NCI-H2081 (cell line): Measurements from ENCODE around the gene CLINT1.
"Not testable (repeated sequence)": the region's sequence is repeated elsewhere in the genome, so short reads cannot be mapped to it uniquely, and the experiment has no call there.

Source experiments
- DNase-seq, 2 experiments: peaks; one replicate each; lab custom pipeline; 2025; lab: John Stamatoyannopoulos, UW

The CLINT1 gene

GRCh38 chr5:157858527-157859226, at the start of gene CLINT1:
CLINT1 (minus strand) TSS chr5:157859145; CDS start chr5:157858970, 175 bp downstream.
- peak; percentile 80 to 89 for DNase-seq

GRCh38 chr5:157908459-157908858, 49.5 kb upstream of the CLINT1 start:
- DNase-seq, result no peak

DNA sequence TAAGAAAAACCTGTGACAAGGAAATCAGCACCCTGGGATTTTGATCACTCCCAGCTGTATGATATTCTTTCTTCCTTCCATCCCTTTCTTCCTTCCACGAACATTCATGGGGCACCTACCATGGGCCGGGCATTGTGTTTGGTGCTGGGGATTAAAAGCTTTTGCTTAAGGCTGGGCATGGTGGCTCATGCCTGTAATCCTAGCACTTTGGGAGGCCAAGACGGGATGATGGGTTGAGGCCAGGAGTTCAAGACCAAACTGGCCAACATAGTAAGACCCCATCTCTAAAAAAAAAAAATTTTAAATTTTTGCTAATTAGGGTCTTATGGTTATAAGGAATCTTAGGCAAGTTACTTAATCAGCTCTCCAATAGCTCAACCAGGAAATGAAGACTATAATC, 48.5 kb upstream of the CLINT1 start:
- DNase-seq, result no peak

GRCh38 chr5:157903117-157903450, 44.1 kb upstream of the CLINT1 start:
- DNase-seq, result no peak

GRCh38 chr5:157902449-157903116, 43.6 kb upstream of the CLINT1 start:
- DNase-seq, result no peak

DNA sequence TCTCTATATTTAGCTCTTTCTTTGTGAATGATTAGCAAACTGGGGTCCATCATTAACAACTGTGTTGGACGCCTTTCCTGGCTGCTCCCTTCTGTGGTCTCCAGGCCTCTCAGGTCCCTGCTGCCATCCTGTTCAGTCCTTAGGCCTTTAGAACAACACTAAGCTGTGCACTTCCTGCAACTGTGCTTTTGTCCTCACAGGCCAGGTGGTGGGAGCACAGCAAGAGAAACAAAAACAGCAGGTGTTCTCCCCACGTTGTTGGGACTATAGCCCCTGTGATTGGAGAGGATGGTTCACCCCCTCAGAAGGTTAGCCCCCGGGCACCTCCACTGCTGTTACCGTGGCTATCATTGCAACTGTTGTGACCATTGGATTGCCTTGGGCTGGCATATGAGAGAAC, 41.7 kb upstream of the CLINT1 start:
- peak; percentile 37 to 83 for DNase-seq

DNA sequence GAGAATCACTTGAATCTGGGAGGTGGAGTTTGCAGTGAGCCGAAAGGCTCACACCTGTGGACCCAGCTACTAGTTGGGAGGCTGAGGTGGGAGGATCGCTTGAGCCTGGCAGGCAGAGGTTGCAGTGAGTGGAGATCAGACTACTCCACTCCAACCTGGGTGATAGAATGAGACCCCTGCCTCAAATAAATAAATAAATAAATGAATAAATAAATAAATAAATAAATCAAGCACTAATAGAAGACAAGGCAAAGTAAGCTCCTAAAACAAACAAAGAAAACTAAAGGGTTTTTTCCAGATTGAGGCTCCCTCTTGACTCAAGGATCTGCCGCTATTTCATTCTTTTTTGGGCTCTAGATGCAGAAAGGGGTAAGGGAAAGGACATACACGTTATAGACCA, 34.7 kb upstream of the CLINT1 start:
- DNase-seq, result no peak

GRCh38 chr5:157892974-157893373, 34.0 kb upstream of the CLINT1 start:
- no peak for DNase-seq

GRCh38 chr5:157890836-157891597, 32.1 kb upstream of the CLINT1 start:
- no peak for DNase-seq

GRCh38 chr5:157888814-157889532, 30.0 kb upstream of the CLINT1 start:
- peak; percentile 6 to 67 for DNase-seq

GRCh38 chr5:157886796-157887380, 27.9 kb upstream of the CLINT1 start:
- no peak for DNase-seq

- not testable (repeated sequence) for DNase-seq
Measured at GRCh38 chr5:157885051-157885450, 26.1 kb upstream of the CLINT1 start.

GRCh38 chr5:157881498-157881897, 22.6 kb upstream of the CLINT1 start:
- not testable (repeated sequence) for DNase-seq

DNA sequence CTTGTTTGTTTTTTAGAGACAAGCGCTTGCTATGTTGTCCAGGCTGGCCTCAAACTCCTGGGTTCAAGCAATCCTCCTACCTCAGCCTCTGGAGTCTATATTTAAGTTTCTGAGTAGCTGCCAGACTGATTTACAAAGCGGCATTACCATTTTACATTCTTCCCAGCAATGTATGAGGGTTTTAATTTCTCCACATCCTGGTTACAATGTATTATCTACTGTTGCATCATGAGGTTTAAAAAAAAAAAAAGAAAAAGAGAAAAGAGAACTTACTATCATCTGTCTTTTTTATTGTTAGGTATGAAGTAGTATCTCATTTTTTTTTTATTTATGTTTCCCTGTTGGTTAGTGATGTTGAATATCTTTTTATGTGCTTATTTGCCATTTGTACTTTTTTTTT, 18.9 kb upstream of the CLINT1 start:
- DNase-seq, result no peak

DNA sequence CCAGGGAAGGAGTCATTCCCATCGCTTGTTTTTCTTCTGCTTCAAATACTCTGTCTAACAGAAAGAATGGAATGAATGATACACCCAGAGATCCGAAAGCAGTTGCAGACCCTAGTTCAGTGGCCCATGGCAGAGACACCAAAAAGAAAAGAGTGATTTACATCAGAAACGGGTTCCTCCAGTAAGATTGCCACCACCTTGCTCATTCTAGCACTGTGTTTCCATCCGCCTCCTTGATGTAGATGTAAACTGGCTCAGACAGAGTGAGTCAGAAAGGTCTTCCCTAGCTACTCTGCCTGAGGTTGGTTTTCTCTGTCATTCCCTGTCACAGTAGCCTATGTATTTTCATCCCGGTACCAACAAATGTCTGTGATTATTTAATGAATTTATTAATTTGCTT, 15.9 kb upstream of the CLINT1 start:
- no peak for DNase-seq

DNA sequence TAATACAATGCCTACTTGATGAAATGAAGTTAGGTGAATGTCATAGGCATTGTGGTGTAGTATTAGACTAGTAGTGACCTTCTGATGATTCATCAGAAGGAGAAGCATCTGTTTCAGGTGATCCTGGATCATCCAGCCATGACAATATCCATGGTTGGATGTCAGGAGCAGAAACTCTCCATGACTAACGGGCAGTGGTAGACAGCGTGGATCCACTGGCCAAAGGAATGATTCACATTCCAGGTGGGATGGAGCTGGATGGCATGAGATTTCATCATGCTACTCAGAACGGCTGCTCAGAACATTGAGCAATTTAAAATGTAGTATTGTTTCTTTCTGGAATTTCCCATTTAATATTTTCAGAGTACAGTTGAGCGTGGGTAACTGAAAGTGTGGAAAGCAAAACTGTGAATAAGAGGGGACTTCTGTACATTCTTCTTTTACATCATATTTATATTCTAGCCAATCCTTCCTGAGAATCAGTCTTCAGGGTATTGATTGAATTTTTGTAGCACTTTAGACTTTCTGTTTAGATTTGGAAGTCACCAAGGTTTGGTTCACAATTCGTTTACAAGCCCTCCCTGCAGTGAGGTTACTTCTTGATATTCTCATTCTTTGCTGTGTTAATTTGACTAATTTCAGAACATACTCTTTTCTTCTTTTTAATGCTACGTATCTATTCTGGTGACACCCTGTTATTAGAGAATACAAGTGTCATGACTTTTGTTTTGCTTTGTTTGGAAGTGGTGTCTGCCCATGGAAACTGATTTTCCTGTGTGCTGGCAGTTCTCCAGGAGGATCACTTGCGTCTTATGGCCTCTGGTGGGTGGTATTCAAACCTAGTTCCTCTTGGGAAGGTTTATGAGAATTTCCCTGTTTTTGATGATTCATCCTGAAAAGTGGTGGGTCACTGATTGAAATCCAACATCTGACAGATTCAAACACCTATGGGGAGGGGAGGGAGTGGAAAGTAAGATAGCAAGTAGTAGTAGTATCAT, 12.2 kb upstream of the CLINT1 start:
- DNase-seq, result no peak

- DNase-seq, result no peak
Measured at GRCh38 chr5:157867751-157868387, 8.9 kb upstream of the CLINT1 start.

- DNase-seq, result no peak
Measured at GRCh38 chr5:157866536-157866935, 7.6 kb upstream of the CLINT1 start.

DNA sequence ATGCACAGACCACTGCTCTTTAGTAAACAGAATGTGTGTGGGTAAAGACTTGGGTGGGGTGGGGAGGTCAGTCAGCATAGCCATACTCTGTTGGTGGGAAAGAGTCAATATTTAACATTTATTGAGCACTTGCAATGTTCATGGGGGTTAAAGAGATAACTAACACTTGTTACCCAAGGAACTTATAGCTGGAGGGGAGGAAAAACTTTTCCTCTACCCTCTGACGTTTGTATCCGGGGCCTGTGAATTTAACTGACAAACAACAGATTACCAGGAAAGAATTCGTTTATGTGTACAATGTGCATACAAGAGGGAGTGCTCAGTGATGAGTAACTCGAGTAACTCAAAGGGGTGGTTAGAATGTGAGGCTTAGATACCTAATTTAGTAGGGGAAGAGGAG, 6.8 kb upstream of the CLINT1 start:
- DNase-seq, result no peak

- DNase-seq, result no peak
Measured at GRCh38 chr5:157864067-157864466, 5.1 kb upstream of the CLINT1 start.
